ENCODE results near the gene CLPSL2. TPM values are rescaled to one million over a fixed set of nuclear protein-coding genes. Genes with fewer than 3 reads are reported as not detected.
A peak's percentile ranks its signal among the peaks of the same experiment; 100 is the strongest.
"Not testable (repeated sequence)": the region's sequence is repeated elsewhere in the genome, so short reads cannot be mapped to it uniquely, and the experiment has no call there.

The CLPSL2 gene
- total RNA-seq, 4 donors from 2014 or later = not detected

- TF ChIP-seq POLR2A (IDR thresholded peaks at IDR 0.05) (peak in 1 of 2 donors; percentile 85), CTCF (IDR thresholded peaks at IDR 0.05) (peak in 2 of 6 experiments; percentile 42 to 53)
- Histone ChIP-seq H3K9me3 (no peaks in the 10 kb centered on the region), H3K36me3 (no peaks in the 10 kb centered on the region), H3K4me1 (peaks cover 47 to 80% (median 63%) of the 10 kb centered on the region in 4 donors), H3K4me3 (no peak overlapping the region), H3K27ac (peak overlapping the region; percentile 100), H3K27me3 (no peaks in the 10 kb centered on the region)
- DNase-seq = peak in 1 of 3 donors; percentile 81
These were observed 46.7 kb upstream of the CLPSL2 start for GRCh38 chr6:35729722-35730121.

- Histone ChIP-seq H3K36me3 (no peaks in the 10 kb centered on the region), H3K27me3 (no peaks in the 10 kb centered on the region), H3K4me3 (peak overlapping the region; percentile 62 to 86 (median 68)), H3K9me3 (no peaks in the 10 kb centered on the region), H3K27ac (peak overlapping the region; percentile 100), H3K4me1 (peaks cover 39 to 68% (median 57%) of the 10 kb centered on the region in 4 donors)
- TF ChIP-seq CTCF (IDR thresholded peaks at IDR 0.05) = no peak
- no peak for TF ChIP-seq POLR2A (IDR thresholded peaks at IDR 0.05)
- no peak for DNase-seq
These were observed 45.5 kb upstream of the CLPSL2 start for GRCh38 chr6:35730745-35731413.

- Histone ChIP-seq H3K36me3 (no peaks in the 10 kb centered on the region), H3K27me3 (no peaks in the 10 kb centered on the region), H3K4me3 (peak overlapping the region; percentile 62 to 86 (median 68)), H3K9me3 (no peaks in the 10 kb centered on the region), H3K27ac (peak overlapping the region; percentile 100), H3K4me1 (peaks cover 38 to 65% (median 59%) of the 10 kb centered on the region in 4 donors)
- TF ChIP-seq CTCF (IDR thresholded peaks at IDR 0.05) = no peak
- peak in 1 of 2 donors; percentile 72 for TF ChIP-seq POLR2A (IDR thresholded peaks at IDR 0.05)
- DNase-seq = peak; percentile 94 to 100 (median 100)
These were observed 45.0 kb upstream of the CLPSL2 start for GRCh38 chr6:35731414-35731735.

- peak in 1 of 2 donors; percentile 79 for TF ChIP-seq POLR2A (IDR thresholded peaks at IDR 0.05)
- TF ChIP-seq CTCF (IDR thresholded peaks at IDR 0.05) = peak in 3 of 6 experiments; percentile 10 to 30 (median 19)
- peak overlapping the region; percentile 100 for H3K27ac ChIP-seq
- no peaks in the 10 kb centered on the region for H3K27me3 ChIP-seq
- DNase-seq = peak; percentile 99
- H3K9me3 ChIP-seq = no peaks in the 10 kb centered on the region
- H3K36me3 ChIP-seq = no peaks in the 10 kb centered on the region
- H3K4me1 ChIP-seq = peaks cover 34 to 60% (median 54%) of the 10 kb centered on the region in 4 donors
- peak overlapping the region; percentile 62 to 86 (median 68) for H3K4me3 ChIP-seq
These were observed 44.5 kb upstream of the CLPSL2 start for GRCh38 chr6:35731736-35732532.

GRCh38 chr6:35733633-35734032 is 42.8 kb upstream of the CLPSL2 start:
- Histone ChIP-seq H3K36me3 (no peaks in the 10 kb centered on the region), H3K27me3 (no peaks in the 10 kb centered on the region), H3K9me3 (no peaks in the 10 kb centered on the region), H3K27ac (peak overlapping the region; percentile 100), H3K4me3 (no peak overlapping the region), H3K4me1 (peaks cover 26 to 54% (median 45%) of the 10 kb centered on the region in 4 donors)
- TF ChIP-seq POLR2A (IDR thresholded peaks at IDR 0.05) (no peak), CTCF (IDR thresholded peaks at IDR 0.05) (no peak)
- no peak for DNase-seq

- DNase-seq, H3K9me3 ChIP-seq, H3K36me3 ChIP-seq, H3K4me3 ChIP-seq, H3K27me3 ChIP-seq: not testable (repeated sequence)
- Histone ChIP-seq H3K4me1 (peaks cover 21 to 47% (median 38%) of the 10 kb centered on the region in 4 donors), H3K27ac (peak overlapping the region in 2 of 4 donors; percentile 100)
These were observed 42.1 kb upstream of the CLPSL2 start for GRCh38 chr6:35734319-35734718.

All from Peyer's patch (tissue), 4 donors.